ENCODE results near the gene EHD4. TPM values are rescaled to one million over a fixed set of nuclear protein-coding genes. Genes with fewer than 3 reads are reported as not detected.

Gene EHD4
- total RNA-seq, 1 donor from 2014 or later = 23.8 TPM

- no peak overlapping the region for H3K4me3 Mint-ChIP-seq (ENCODE audit: unreplicated experiment)
- no peak for TF ChIP-seq CTCF (IDR thresholded peaks at IDR 0.05)
- DNase-seq (ENCODE audit: low spot score) = no peak
- no peaks in the 10 kb centered on the region for H3K4me1 Mint-ChIP-seq (ENCODE audit: low read depth)
- no peaks in the 10 kb centered on the region for H3K27me3 Mint-ChIP-seq (ENCODE audit: low read depth)
- H3K9me3 Mint-ChIP-seq (ENCODE audit: low read depth) = no peaks in the 10 kb centered on the region
- H3K27ac Mint-ChIP-seq (ENCODE audit: unreplicated experiment) = no peak overlapping the region
- peaks cover under 1% of the 10 kb centered on the region for H3K36me3 Mint-ChIP-seq (ENCODE audit: low read depth)
These were observed 116.1 kb downstream of the EHD4 start for GRCh38 chr15:41856262-41856661.

GRCh38 chr15:41855261-41855961 is 116.9 kb downstream of the EHD4 start:
- H3K9me3 Mint-ChIP-seq (ENCODE audit: low read depth) = no peaks in the 10 kb centered on the region
- H3K27me3 Mint-ChIP-seq (ENCODE audit: low read depth) = no peaks in the 10 kb centered on the region
- peaks cover 1% of the 10 kb centered on the region for H3K36me3 Mint-ChIP-seq (ENCODE audit: low read depth)
- no peak overlapping the region for H3K27ac Mint-ChIP-seq (ENCODE audit: unreplicated experiment)
- H3K4me1 Mint-ChIP-seq (ENCODE audit: low read depth) = no peaks in the 10 kb centered on the region
- no peak for DNase-seq (ENCODE audit: low spot score)
- no peak for TF ChIP-seq CTCF (IDR thresholded peaks at IDR 0.05)
- H3K4me3 Mint-ChIP-seq (ENCODE audit: unreplicated experiment) = no peak overlapping the region

GRCh38 chr15:41854443-41854842 is 117.9 kb downstream of the EHD4 start:
- TF ChIP-seq CTCF (IDR thresholded peaks at IDR 0.05) = no peak
- Mint-ChIP-seq H3K4me1 (ENCODE audit: low read depth) (no peaks in the 10 kb centered on the region), H3K4me3 (ENCODE audit: unreplicated experiment) (no peak overlapping the region), H3K9me3 (ENCODE audit: low read depth) (no peaks in the 10 kb centered on the region), H3K36me3 (ENCODE audit: low read depth) (peaks cover 1% of the 10 kb centered on the region), H3K27me3 (ENCODE audit: low read depth) (no peaks in the 10 kb centered on the region), H3K27ac (ENCODE audit: unreplicated experiment) (no peak overlapping the region)
- DNase-seq (ENCODE audit: low spot score) = no peak

- H3K27ac Mint-ChIP-seq (ENCODE audit: unreplicated experiment) = no peak overlapping the region
- no peaks in the 10 kb centered on the region for H3K27me3 Mint-ChIP-seq (ENCODE audit: low read depth)
- no peaks in the 10 kb centered on the region for H3K4me1 Mint-ChIP-seq (ENCODE audit: low read depth)
- H3K9me3 Mint-ChIP-seq (ENCODE audit: low read depth) = no peaks in the 10 kb centered on the region
- DNase-seq (ENCODE audit: low spot score) = no peak
- TF ChIP-seq CTCF (IDR thresholded peaks at IDR 0.05) = no peak
- H3K4me3 Mint-ChIP-seq (ENCODE audit: unreplicated experiment) = no peak overlapping the region
- peaks cover 3% of the 10 kb centered on the region for H3K36me3 Mint-ChIP-seq (ENCODE audit: low read depth)
These were observed 118.5 kb downstream of the EHD4 start for GRCh38 chr15:41853831-41854230.

- no peaks in the 10 kb centered on the region for H3K27me3 Mint-ChIP-seq (ENCODE audit: low read depth)
- no peak for DNase-seq (ENCODE audit: low spot score)
- TF ChIP-seq CTCF (IDR thresholded peaks at IDR 0.05) = no peak
- no peak overlapping the region for H3K4me3 Mint-ChIP-seq (ENCODE audit: unreplicated experiment)
- H3K9me3 Mint-ChIP-seq (ENCODE audit: low read depth) = no peaks in the 10 kb centered on the region
- H3K36me3 Mint-ChIP-seq (ENCODE audit: low read depth) = peaks cover 8% of the 10 kb centered on the region
- no peak overlapping the region for H3K27ac Mint-ChIP-seq (ENCODE audit: unreplicated experiment)
- H3K4me1 Mint-ChIP-seq (ENCODE audit: low read depth) = no peaks in the 10 kb centered on the region
These were observed 119.4 kb downstream of the EHD4 start for GRCh38 chr15:41852736-41853590.
